Prostate gland (tissue), 2 donors: ENCODE results near the gene ITGAX.

Experiments
- CTCF ChIP-seq, 4 experiments: fragments of 200-600 bp in 2 of 4; fragments of 450-650 bp in 2 of 4; sonication (generic) in 2 of 4; IDR thresholded peaks; 1 replicate in 3 of 4; 2 replicates in 1 of 4; pipeline ENCODE4 v1.5.1; 2016 to 2019; ENCODE audit warnings: antibody characterized with exemption in 4 of 4, mild to moderate bottlenecking in 2 of 4, moderate library complexity in 2 of 4
- POLR2A ChIP-seq: fragments of 450-650 bp; IDR thresholded peaks from one replicate; pipeline ENCODE4 v1.6.1; 2016; ENCODE audit warnings: antibody characterized with exemption, mild to moderate bottlenecking
- POLR2AphosphoS5 ChIP-seq: sonication (generic); formaldehyde crosslinking; IDR thresholded peaks from one replicate; pipeline ENCODE4 v1.6.1; 2017; ENCODE audit warnings: antibody characterized with exemption

- no peak for TF ChIP-seq CTCF (IDR thresholded peaks at IDR 0.05)
- TF ChIP-seq POLR2A: no peak
- TF ChIP-seq POLR2AphosphoS5: no peak
Observed at GRCh38 chr16:31428279-31428597, 73.3 kb downstream of the ITGAX start, which contains the start of gene COX6A2.
